Heart left ventricle (tissue), 16 donors: ENCODE results near the gene CREG2. TPM values are rescaled to one million over a fixed set of nuclear protein-coding genes. Genes with fewer than 3 reads are reported as not detected.
A peak's percentile ranks its signal among the peaks of the same experiment; 100 is the strongest.

Experiments used
- ATAC-seq, 4 donors: fragments of 200-7000 bp; cut with Tn5 transposase; one replicate each; pipeline ENCODE4 v1.9.1; 2020 to 2022; ENCODE audit warnings: moderate library complexity in 4 of 4, mild to moderate bottlenecking in 3 of 4, moderate number of reproducible peaks in 1 of 4
- DNase-seq, 5 donors: peaks; one replicate each; pipeline ENCODE4 v3.0.0-alpha.2; 2020
- H3K27ac ChIP-seq, 12 donors: fragments of 200-600 bp; sonication (generic) in 4 of 12; one replicate each; pipeline versions ENCODE4 v1.5.0 to v1.8.0; 2016 to 2022; ENCODE audit warnings: mild to moderate bottlenecking in 2 of 12
- H3K27me3 ChIP-seq, 9 donors: fragments of 200-600 bp; sonication (generic) in 2 of 9; one replicate each; pipeline versions ENCODE4 v1.5.1 to v1.8.0; 2016 to 2022; ENCODE audit warnings: mild to moderate bottlenecking in 3 of 9
- H3K36me3 ChIP-seq, 9 donors: fragments of 200-600 bp; sonication (generic) in 2 of 9; one replicate each; pipeline versions ENCODE4 v1.5.0 to v1.8.0; 2018 to 2022; ENCODE audit warnings: mild to moderate bottlenecking in 2 of 9
- H3K4me1 ChIP-seq, 12 donors: fragments of 200-600 bp; sonication (generic) in 4 of 12; one replicate each; pipeline versions ENCODE4 v1.5.0 to v1.8.0; 2016 to 2022; ENCODE audit warnings: mild to moderate bottlenecking in 3 of 12
- H3K4me3 ChIP-seq, 12 donors: fragments of 200-600 bp; sonication (generic) in 4 of 12; one replicate each; pipeline versions ENCODE4 v1.5.0 to v1.8.0; 2017 to 2022; ENCODE audit warnings: mild to moderate bottlenecking in 9 of 12, moderate library complexity in 4 of 12
- H3K9me3 ChIP-seq, 12 donors: fragments of 200-600 bp; sonication (generic) in 4 of 12; one replicate each; pipeline versions ENCODE4 v1.5.0 to v1.8.0; 2016 to 2022; ENCODE audit warnings: mild to moderate bottlenecking in 1 of 12
- POLR2A ChIP-seq, 2 donors: fragments of 450-650 bp; IDR thresholded peaks; one replicate each; pipeline ENCODE4 v1.6.1; 2017; ENCODE audit warnings: antibody characterized with exemption in 2 of 2, mild to moderate bottlenecking in 2 of 2, moderate library complexity in 2 of 2
- WGBS, 4 donors: extraction: QIAGEN DNeasy Blood & Tissue Kit in 2 of 4; methylation state at CpG; one replicate each; pipeline versions ENCODE4 v1.1.5 to v1.1.7; 2013 to 2018; 5-methylcytosine and 5-hydroxymethylcytosine counted together
- intact Hi-C, 10 donors: fragments of 100-400 bp; cut with DNase I; formaldehyde crosslinking; loops; one replicate each; pipeline versions ENCODE4 v1.11.1 to v1.14.2; 2022
- polyA plus RNA-seq, 2 donors: library from polyadenylated mRNA; stranded (reverse); fragments of 200-250 nt; gene quantifications; one replicate each; pipeline ENCODE4 v1.2.3, GENCODE V29; 2013
- total RNA-seq, 9 donors: library from RNA; depleted of rRNA in 2 of 9; stranded (reverse); fragments of >200 nt in 2 of 9; fragmentation: NEBNext Ultra II Directional in 3 of 9; extraction: Animal tissue kit (Norgen Biotek cat#: 25700) in 3 of 9; gene quantifications; one replicate each; pipeline versions ENCODE4 v1.1.0 to v1.2.4, GENCODE V29; 2016 to 2023
- TF ChIP-seq, protein P1 (sequence below), 12 donors: fragments of 200-600 bp; sonication (generic) in 4 of 12; IDR thresholded peaks; one replicate each; pipeline versions ENCODE4 v1.5.0 to v1.8.0; 2018 to 2022; ENCODE audit warnings: antibody characterized with exemption in 12 of 12, mild to moderate bottlenecking in 5 of 12
- donor health status: ischemic (EF 13 %, LVEDD 7.1; RV severe dilation, severe dysfunction).
- donor health status: healthy with polysubstance abuse.
- donor health status: DM: no; HTN: yes; CAD: no.
- donor health status: DM: no; HTN: no; CAD: no.
- donor health status: ischemic (EF 25% LVEDD 6.9; RV normal size, moderate dysfunction).
- donor health status: ischemic (EF 25% LVEDD 5.7; RV mildly dilated, moderate dysfunction).
- donor health status: healthy.
- donor health status: DM: yes; HTN: yes; CAD: no.
- donor health status: ischemic (EF 35%, LVEDD 5.7; RV mildly dilated, moderate dysfunction).
- donor health status: nonischemic (EF 11% LVEDD 7.7; RV severe dilation, severe dysfunction).
- donor health status: DM: yes; HTN: yes; CAD: no.
- donor health status: PGD.
- donor health status: ischemic (EF 29% LVEDD 5.4; RV normal size, mild dysfunction).
- donor health status: nonischemic (EF 23%, LVEDD 6.1; RV moderate dilation, normal function).

Gene CREG2
- total and polyA plus RNA-seq, 11 donors = 0.18 to 1.1 (median 0.46) TPM; not detected in 7

DNA sequence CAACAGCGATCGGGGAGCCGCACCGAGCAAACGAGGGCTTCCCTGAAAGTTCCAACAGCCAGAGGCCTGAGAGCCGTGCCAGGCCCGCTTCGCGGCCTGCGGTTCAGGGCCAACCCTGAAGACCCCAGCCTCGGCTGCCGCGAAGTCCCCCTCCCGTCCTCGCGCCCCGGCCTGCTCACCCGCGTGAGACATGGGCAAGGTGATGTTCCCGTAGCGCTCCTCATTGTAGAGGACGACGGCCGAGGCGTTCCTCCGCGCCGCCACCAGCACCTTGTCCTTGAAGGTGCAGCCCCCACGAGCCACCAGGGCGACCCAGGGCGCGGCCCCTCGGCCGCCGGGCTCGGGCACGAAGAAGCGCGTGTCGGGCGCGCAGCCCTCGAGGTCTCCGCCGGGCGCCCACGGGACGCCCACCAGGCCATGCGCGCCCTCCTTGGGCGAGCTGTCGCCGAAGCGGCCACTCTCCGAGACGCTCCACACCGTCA lies 79.3 kb downstream of the CREG2 start:
- WGBS, 4 donors = 0 to 2% (median 1%) methylated on average over 4 to 57 of the region's 57 CpGs

DNA sequence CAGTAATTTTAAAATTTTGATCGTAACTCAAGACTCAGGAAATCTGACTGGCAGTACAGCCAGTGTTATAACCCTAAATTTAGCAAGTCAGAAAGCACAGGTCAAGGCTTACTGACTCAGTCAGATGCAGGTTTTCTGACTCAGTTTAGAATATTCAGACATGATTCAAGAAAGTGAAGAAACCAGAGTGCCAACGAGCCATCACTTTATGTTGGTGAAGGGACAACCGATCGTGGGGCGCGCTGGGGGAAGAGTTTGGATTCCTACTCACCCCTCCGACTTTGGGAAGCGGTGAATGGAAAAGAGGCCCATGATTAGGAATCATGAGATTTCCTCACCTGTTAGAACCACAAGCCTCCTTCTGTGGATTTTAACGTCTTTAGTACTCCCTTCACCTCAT lies 79.8 kb downstream of the CREG2 start:
- TF ChIP-seq, protein P1, sequence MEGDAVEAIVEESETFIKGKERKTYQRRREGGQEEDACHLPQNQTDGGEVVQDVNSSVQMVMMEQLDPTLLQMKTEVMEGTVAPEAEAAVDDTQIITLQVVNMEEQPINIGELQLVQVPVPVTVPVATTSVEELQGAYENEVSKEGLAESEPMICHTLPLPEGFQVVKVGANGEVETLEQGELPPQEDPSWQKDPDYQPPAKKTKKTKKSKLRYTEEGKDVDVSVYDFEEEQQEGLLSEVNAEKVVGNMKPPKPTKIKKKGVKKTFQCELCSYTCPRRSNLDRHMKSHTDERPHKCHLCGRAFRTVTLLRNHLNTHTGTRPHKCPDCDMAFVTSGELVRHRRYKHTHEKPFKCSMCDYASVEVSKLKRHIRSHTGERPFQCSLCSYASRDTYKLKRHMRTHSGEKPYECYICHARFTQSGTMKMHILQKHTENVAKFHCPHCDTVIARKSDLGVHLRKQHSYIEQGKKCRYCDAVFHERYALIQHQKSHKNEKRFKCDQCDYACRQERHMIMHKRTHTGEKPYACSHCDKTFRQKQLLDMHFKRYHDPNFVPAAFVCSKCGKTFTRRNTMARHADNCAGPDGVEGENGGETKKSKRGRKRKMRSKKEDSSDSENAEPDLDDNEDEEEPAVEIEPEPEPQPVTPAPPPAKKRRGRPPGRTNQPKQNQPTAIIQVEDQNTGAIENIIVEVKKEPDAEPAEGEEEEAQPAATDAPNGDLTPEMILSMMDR (IDR thresholded peaks at IDR 0.05) = no peak
- no peak for TF ChIP-seq POLR2A (IDR thresholded peaks at IDR 0.05)
- Histone ChIP-seq H3K27me3 (no peaks in the 10 kb centered on the region), H3K9me3 (no peaks in the 10 kb centered on the region), H3K4me1 (peaks cover 2 to 76% (median 39%) of the 10 kb centered on the region in 12 donors), H3K4me3 (peak overlapping the region; percentile 73 to 96 (median 83)), H3K36me3 (peaks cover 0 to 31% (median 0%) of the 10 kb centered on the region in 9 donors), H3K27ac (peak overlapping the region; percentile 33 to 99 (median 90))
- intact Hi-C loops = loop anchor here in 2 of 10 donors (5.0 kb wide), 2 partner anchors 35 to 40 kb away; no protein-coding TSS in a partner anchor
- DNase-seq = no peak
- no peak for ATAC-seq
- WGBS, 4 donors = 14 to 40% (median 28%) methylated on average over 9 of the region's 9 CpGs

More for the DNA sequence above, 79.3 kb downstream of the CREG2 start:
- Histone ChIP-seq H3K27ac (peak overlapping the region; percentile 33 to 99 (median 90)), H3K27me3 (no peaks in the 10 kb centered on the region), H3K4me1 (peaks cover 2 to 71% (median 37%) of the 10 kb centered on the region in 12 donors), H3K4me3 (peak overlapping the region; percentile 73 to 96 (median 83)), H3K9me3 (no peaks in the 10 kb centered on the region), H3K36me3 (peaks cover 0 to 26% (median 0%) of the 10 kb centered on the region in 9 donors)
- DNase-seq = peak in 4 of 5 donors; percentile 16 to 75 (median 42)
- intact Hi-C loops = loop anchor here in 2 of 10 donors (5.0 kb wide), 2 partner anchors 36 to 41 kb away; no protein-coding TSS in a partner anchor
- TF ChIP-seq POLR2A (IDR thresholded peaks at IDR 0.05) = no peak
- TF ChIP-seq, protein P1 (IDR thresholded peaks at IDR 0.05) = no peak
- ATAC-seq = peak in 1 of 4 donors; percentile 18

- Histone ChIP-seq H3K27me3 (no peaks in the 10 kb centered on the region), H3K27ac (peak overlapping the region in 11 of 12 donors; percentile 13 to 99 (median 91)), H3K9me3 (no peaks in the 10 kb centered on the region), H3K4me1 (peaks cover 2 to 81% (median 44%) of the 10 kb centered on the region in 12 donors), H3K4me3 (peak overlapping the region; percentile 73 to 96 (median 83)), H3K36me3 (peaks cover 0 to 38% (median 0%) of the 10 kb centered on the region in 9 donors)
- WGBS, 4 donors = 39 to 45% (median 40%) methylated on average over 7 of the region's 7 CpGs
- intact Hi-C loops = loop anchor here in 2 of 10 donors (5.0 kb wide), 2 partner anchors 34 to 39 kb away; no protein-coding TSS in a partner anchor
- TF ChIP-seq, protein P1 (IDR thresholded peaks at IDR 0.05) = no peak
- TF ChIP-seq POLR2A (IDR thresholded peaks at IDR 0.05) = no peak
- DNase-seq (no peak), ATAC-seq (no peak)
Observed at GRCh38 chr2:101306410-101306809, 80.9 kb downstream of the CREG2 start.

- peak overlapping the region in 3 of 12 donors; percentile 94 to 99 (median 95) for H3K27ac ChIP-seq
- DNase-seq = no peak
- ATAC-seq = no peak
- H3K4me3 ChIP-seq = peak overlapping the region in 9 of 12 donors; percentile 73 to 95 (median 82)
- intact Hi-C loops = loop anchor here in 2 of 10 donors (5.0 kb wide), 2 partner anchors 33 to 38 kb away; no protein-coding TSS in a partner anchor
- H3K36me3 ChIP-seq = peaks cover 0 to 46% (median 0%) of the 10 kb centered on the region in 9 donors
- H3K27me3 ChIP-seq = no peaks in the 10 kb centered on the region
- WGBS, 4 donors = 57 to 75% (median 63%) methylated on average over 7 of the region's 7 CpGs
- TF ChIP-seq, protein P1 (IDR thresholded peaks at IDR 0.05) = no peak
- no peak for TF ChIP-seq POLR2A (IDR thresholded peaks at IDR 0.05)
- peaks cover 2 to 81% (median 50%) of the 10 kb centered on the region in 12 donors for H3K4me1 ChIP-seq
- H3K9me3 ChIP-seq = no peaks in the 10 kb centered on the region
Observed at GRCh38 chr2:101305492-101306078, 81.7 kb downstream of the CREG2 start.
